NCI-H1417 (cell line): ENCODE measurements around the gene RPS10.

Experiments
- DNase-seq, 3 experiments: peaks; one replicate each; lab custom pipeline; 2025; lab: John Stamatoyannopoulos, UW

RPS10 gene

GRCh38 chr6:34370361-34370760, 55.5 kb downstream of the RPS10 start:
- DNase-seq, result no peak

GRCh38 chr6:34369385-34369784, 56.5 kb downstream of the RPS10 start:
- no peak for DNase-seq
